T-helper 2 cell treated with Interferon-gamma antibody and Interleukin-4, amounts not matched to agents 5 μg/mL and 100 μg/mL, for 36 hours (primary cell): ENCODE results near the gene FAM118B.

Experiments
- DNase-seq: peaks from one replicate; pipeline ENCODE4 v3.0.0; 2021; ENCODE audit warnings: low spot score
- H3K27ac Mint-ChIP-seq: one replicate; pipeline ENCODE4 v1.8.0; 2021; ENCODE audit warnings: mild to moderate bottlenecking, mixed read lengths
- H3K27me3 Mint-ChIP-seq: one replicate; pipeline ENCODE4 v1.8.0; 2021; ENCODE audit warnings: low read depth, mixed read lengths
- H3K36me3 Mint-ChIP-seq: one replicate; pipeline ENCODE4 v1.8.0; 2021; ENCODE audit warnings: low read depth, mixed read lengths
- H3K4me1 Mint-ChIP-seq: one replicate; pipeline ENCODE4 v1.8.0; 2021; ENCODE audit warnings: low read depth, mixed read lengths
- H3K4me3 Mint-ChIP-seq: one replicate; pipeline ENCODE4 v1.8.0; 2022; ENCODE audit warnings: mild to moderate bottlenecking, moderate library complexity, mixed read lengths
- H3K9me3 Mint-ChIP-seq: one replicate; pipeline ENCODE4 v1.8.0; 2021; ENCODE audit warnings: mixed read lengths

The FAM118B gene

DNA sequence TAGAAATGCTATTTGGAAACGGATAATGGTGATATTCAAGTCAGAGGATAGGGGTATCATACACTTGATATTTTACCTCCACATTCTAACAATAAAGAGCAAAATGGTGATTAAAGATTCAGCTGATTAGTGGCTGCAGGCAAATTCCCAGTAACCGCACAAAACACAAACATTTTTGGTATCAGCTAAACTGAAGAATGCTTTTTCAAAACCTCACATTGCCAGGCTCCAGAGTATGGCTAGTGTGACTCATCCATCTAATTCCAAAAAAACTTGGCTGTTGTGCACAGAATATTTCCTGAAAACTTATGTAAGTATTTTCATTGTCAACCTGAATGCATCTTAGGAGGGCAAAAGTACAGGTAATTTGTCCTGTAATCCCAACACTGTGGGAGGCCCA, 46.2 kb downstream of the FAM118B start:
- Mint-ChIP-seq H3K36me3 (peaks cover 20% of the 10 kb centered on the region), H3K27ac (no peak overlapping the region), H3K9me3 (no peaks in the 10 kb centered on the region)

DNA sequence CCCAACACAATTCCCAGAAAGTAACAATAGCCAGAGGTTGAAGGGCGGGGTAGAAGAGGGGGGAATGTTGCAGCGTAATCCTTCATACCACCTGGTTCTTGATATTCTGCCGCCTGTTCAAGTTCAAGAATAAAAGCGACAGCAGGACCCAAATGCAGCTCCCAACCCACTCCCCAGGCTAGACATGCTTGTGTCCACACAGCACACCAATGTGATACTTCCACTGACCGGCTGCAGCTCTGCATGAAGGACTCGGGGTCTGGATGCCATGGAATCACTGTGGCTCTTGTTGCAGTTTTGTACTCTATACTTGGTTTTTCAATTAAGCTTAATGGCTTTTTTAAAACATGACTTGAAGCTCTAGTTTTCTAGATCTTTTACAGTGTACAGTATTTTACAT, 50.6 kb downstream of the FAM118B start:
- H3K9me3 Mint-ChIP-seq: no peaks in the 10 kb centered on the region
- H3K27ac Mint-ChIP-seq: no peak overlapping the region
- H3K4me1 Mint-ChIP-seq: peaks cover 3% of the 10 kb centered on the region
- H3K4me3 Mint-ChIP-seq: no peak overlapping the region
- no peaks in the 10 kb centered on the region for H3K27me3 Mint-ChIP-seq
- peaks cover 54% of the 10 kb centered on the region for H3K36me3 Mint-ChIP-seq
- no peak for DNase-seq

More for the DNA sequence above, 46.2 kb downstream of the FAM118B start:
- no peak for DNase-seq
- Mint-ChIP-seq H3K4me3 (no peak overlapping the region), H3K4me1 (no peaks in the 10 kb centered on the region), H3K27me3 (no peaks in the 10 kb centered on the region)

DNA sequence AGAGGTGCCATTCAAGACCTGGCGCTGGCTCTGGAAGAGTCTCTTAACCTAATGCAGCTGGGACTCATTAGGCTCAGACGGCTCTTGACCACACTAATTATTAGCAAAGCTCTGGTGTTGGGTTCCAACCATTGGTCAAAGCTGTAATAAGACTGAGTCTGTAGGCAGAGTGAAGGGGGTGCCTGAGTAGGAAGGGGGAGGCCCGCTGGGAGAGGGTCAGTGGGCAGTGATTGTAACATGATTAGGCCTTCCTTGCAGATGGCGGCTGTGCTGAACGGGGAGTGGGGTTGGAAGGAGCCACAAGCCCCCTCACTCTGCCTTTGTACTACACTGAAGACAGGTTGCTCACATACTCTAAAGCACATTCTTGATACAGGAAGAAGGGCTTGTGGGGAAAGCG, 51.9 kb downstream of the FAM118B start:
- H3K9me3 Mint-ChIP-seq: no peaks in the 10 kb centered on the region
- H3K36me3 Mint-ChIP-seq: peaks cover 63% of the 10 kb centered on the region
- H3K27ac Mint-ChIP-seq: no peak overlapping the region

DNA sequence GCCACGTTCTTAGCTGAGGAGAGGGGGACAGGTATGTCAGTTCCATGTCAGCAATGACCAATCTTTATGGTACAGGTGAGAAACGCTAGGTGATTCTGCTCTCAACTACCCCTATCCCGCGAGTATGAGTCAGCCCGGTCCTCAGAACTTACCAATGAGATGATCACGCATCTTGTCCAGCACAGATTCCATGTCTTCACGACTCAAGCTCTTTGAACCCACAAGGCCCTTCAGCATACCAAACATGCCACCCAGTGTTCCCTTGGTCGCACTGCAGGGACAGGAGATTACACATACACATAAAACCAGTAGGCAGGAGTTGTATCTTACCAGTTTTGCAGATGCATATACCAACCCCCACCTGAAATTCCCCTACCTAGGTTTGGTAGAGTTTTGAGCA, 54.2 kb downstream of the FAM118B start:
- H3K27ac Mint-ChIP-seq: no peak overlapping the region
- H3K4me1 Mint-ChIP-seq: peaks cover 20% of the 10 kb centered on the region
- H3K4me3 Mint-ChIP-seq: no peak overlapping the region
- no peaks in the 10 kb centered on the region for H3K27me3 Mint-ChIP-seq
- H3K9me3 Mint-ChIP-seq: no peaks in the 10 kb centered on the region
- peaks cover 62% of the 10 kb centered on the region for H3K36me3 Mint-ChIP-seq
- DNase-seq: no peak

More for the DNA sequence above, 51.9 kb downstream of the FAM118B start:
- H3K4me3 Mint-ChIP-seq: no peak overlapping the region
- H3K4me1 Mint-ChIP-seq: peaks cover 7% of the 10 kb centered on the region
- DNase-seq: no peak
- no peaks in the 10 kb centered on the region for H3K27me3 Mint-ChIP-seq

DNA sequence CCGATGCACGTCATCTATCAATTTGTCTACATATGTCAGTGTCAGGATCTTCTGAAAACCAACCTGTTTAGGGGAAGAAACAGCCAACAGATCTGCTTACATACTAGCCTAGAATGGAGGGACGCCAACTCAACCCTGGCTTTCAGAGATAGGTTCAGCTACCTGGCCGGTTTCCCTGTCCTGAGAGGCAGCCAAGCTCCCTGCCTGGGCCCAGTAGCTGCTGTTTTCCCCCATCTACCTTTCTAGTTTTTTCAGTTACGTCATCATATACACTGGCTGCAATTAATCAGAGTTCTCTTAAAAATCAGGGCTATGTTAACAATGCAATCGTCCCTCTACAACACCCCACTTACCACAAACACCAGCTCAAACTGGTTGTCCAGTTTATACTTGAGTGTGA, 56.1 kb downstream of the FAM118B start:
- H3K36me3 Mint-ChIP-seq: peaks cover 59% of the 10 kb centered on the region
- no peaks in the 10 kb centered on the region for H3K27me3 Mint-ChIP-seq
- H3K4me1 Mint-ChIP-seq: peaks cover 20% of the 10 kb centered on the region
- peak overlapping the region; percentile 98 for H3K27ac Mint-ChIP-seq
- DNase-seq: no peak
- no peaks in the 10 kb centered on the region for H3K9me3 Mint-ChIP-seq
- H3K4me3 Mint-ChIP-seq: peak overlapping the region; percentile 98

DNA sequence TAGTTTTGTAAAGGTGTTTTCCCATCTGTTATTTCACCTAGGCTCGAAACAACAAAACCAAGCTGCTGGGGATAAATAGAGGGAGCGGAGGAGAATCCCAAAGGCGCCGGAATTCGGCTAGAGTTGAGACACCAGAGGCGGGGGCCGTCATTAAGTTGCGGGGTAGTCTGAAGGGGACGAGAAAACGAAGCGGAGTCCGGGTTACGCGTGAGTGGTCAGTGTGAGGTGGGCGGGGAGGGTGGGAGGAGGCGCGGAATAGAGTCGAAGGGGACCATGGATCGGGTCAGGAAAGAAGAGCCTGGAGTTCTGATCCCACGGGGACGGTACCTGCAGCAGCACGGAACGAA, 56.8 kb downstream of the FAM118B start:
- Mint-ChIP-seq H3K27ac (peak overlapping the region; percentile 98), H3K4me1 (peaks cover 20% of the 10 kb centered on the region), H3K27me3 (no peaks in the 10 kb centered on the region), H3K4me3 (peak overlapping the region; percentile 98), H3K36me3 (peaks cover 56% of the 10 kb centered on the region), H3K9me3 (no peaks in the 10 kb centered on the region)
- no peak for DNase-seq

DNA sequence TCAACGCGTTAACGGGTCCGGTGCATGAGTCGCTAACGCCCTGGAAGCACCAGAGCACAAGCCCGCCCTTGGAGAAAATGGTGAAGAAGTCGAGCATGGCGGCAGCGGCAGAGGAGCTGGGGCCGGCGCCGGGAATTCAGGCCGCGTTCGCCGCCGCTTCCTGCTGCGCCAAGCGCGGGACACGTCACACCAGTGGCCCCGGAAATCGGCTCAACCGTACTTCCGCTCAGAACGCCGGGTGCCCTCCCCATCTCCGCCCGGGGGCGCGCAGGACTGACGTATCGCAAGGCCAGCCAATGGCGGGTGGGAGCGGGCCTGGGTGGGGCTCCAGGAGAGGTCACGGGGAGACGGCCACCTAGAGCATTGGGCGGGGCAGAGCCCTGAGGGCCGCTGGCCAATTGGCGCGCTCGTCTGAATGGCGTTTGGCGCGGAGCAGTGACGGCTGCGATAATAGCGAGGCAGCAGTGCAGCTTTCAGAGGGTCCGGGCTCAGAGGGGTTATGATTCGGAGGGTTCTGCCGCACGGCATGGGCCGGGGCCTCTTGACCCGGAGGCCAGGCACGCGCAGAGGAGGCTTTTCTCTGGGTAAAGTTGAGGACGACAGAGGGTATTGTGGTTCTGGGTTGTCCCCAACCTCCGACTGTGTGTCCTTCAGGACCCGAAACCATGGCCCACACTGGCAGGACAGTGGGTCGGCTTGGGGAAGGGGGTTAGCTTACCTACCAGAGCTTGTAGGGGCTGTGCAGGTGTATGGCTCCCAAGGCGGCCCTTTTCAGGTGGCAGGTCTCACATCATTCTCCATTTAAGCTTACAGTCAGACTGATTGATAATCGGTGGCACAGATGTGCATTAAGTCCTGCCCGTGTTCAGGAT, 57.4 kb downstream of the FAM118B start, which contains the start of the genes FOXRED1 and SRPRA:
Gene FOXRED1 (plus strand): TSS at position 447 of the 872 bp plus-strand sequence. CDS start 53 bp downstream, at position 500.
Gene SRPRA (minus strand): TSS at position 188 of the 872 bp plus-strand sequence. CDS start 91 bp downstream, at position 97.
- H3K27me3 Mint-ChIP-seq: no peaks in the 10 kb centered on the region
- H3K27ac Mint-ChIP-seq: peak within 1 kb of the TSS; percentile 98
- peak; percentile 100 for DNase-seq
- peaks cover 20% of the 10 kb centered on the region for H3K4me1 Mint-ChIP-seq
- peak within 1 kb of the TSS; percentile 98 for H3K4me3 Mint-ChIP-seq
- H3K9me3 Mint-ChIP-seq: no peaks in the 10 kb centered on the region
- peaks cover 51% of the 10 kb centered on the region for H3K36me3 Mint-ChIP-seq

DNA sequence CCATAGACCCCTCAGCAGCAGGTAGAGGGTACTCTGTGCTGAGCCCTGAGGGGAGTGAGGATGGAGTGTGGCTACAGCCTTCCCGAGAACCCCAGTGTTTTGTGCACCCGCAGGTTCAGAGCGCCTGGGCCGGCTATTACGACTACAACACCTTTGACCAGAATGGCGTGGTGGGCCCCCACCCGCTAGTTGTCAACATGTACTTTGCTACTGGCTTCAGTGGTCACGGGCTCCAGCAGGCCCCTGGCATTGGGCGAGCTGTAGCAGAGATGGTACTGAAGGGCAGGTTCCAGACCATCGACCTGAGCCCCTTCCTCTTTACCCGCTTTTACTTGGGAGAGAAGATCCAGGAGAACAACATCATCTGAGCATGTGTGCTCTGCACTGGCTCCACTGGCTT, 65.7 kb downstream of the FAM118B start:
- Mint-ChIP-seq H3K9me3 (no peaks in the 10 kb centered on the region), H3K4me1 (peaks cover 22% of the 10 kb centered on the region), H3K27ac (peak overlapping the region; percentile 41), H3K4me3 (no peak overlapping the region), H3K27me3 (no peaks in the 10 kb centered on the region), H3K36me3 (peaks cover 40% of the 10 kb centered on the region)
- no peak for DNase-seq

DNA sequence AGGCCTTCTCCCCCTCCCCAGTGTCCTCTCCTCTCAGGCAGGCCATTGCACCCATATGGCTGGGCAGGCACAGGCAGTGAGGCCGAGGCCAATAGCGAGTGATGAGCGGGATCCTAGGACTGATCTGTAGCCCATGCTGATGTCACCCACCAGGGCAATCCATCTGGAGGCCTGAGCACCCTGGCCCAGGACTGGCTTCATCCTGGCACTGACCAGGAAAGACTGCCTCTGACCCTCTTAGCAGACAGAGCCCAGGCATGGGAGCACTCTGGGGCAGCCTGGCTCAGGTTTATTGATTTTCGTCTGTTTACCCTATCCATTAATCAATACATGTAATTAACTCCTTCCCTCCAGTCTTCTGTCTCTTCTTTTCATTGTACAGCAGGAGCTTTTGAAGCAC, 66.2 kb downstream of the FAM118B start:
- Mint-ChIP-seq H3K4me1 (peaks cover 25% of the 10 kb centered on the region), H3K4me3 (no peak overlapping the region), H3K9me3 (no peaks in the 10 kb centered on the region), H3K27ac (peak overlapping the region; percentile 41), H3K27me3 (no peaks in the 10 kb centered on the region), H3K36me3 (peaks cover 40% of the 10 kb centered on the region)
- DNase-seq: no peak

DNA sequence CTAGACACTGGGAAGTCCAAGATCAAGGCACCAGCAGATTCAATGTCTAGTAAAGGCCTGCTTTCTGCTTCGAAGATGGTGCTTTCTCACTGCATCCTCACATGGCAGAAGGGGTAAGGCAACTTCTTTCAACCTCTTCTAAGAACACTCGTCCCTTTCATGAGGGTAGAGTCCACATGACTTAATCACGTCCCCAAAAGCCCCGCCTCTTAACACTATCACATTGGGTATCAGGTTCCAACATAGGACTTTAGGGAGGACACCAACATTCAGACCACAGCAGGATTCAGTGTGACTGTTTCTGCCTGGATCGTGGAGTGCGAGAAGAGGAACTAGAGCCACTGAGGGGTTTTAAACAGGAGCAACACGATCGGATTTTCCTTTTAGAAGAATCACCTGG, 67.6 kb downstream of the FAM118B start:
- no peak for DNase-seq
- Mint-ChIP-seq H3K36me3 (peaks cover 34% of the 10 kb centered on the region), H3K4me1 (peaks cover 27% of the 10 kb centered on the region), H3K4me3 (no peak overlapping the region), H3K27ac (no peak overlapping the region), H3K27me3 (no peaks in the 10 kb centered on the region), H3K9me3 (no peaks in the 10 kb centered on the region)

DNA sequence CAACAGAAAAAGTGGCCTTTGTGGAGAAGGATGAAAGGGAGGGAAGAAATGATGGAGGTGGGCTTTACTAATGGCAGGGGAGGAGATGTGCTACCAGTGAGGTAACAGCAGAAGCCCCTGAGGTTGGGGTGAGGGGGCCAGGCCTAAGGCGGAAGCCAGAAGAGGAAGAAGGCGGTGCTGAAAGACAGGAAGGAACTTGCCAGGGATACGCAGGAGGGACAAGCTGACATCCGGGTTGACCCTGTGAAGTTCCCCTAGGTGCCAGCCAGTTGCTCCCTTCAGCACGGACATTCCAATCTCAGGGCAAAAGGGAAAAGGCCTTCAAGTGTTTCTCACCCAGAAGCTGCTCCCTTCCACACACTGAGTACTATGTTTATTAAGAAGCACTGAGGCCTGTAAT, 69.0 kb downstream of the FAM118B start:
- Mint-ChIP-seq H3K4me3 (peak overlapping the region; percentile 8), H3K9me3 (no peaks in the 10 kb centered on the region), H3K4me1 (peaks cover 36% of the 10 kb centered on the region), H3K27me3 (no peaks in the 10 kb centered on the region), H3K36me3 (peaks cover 22% of the 10 kb centered on the region), H3K27ac (peak overlapping the region; percentile 35)
- DNase-seq: no peak

DNA sequence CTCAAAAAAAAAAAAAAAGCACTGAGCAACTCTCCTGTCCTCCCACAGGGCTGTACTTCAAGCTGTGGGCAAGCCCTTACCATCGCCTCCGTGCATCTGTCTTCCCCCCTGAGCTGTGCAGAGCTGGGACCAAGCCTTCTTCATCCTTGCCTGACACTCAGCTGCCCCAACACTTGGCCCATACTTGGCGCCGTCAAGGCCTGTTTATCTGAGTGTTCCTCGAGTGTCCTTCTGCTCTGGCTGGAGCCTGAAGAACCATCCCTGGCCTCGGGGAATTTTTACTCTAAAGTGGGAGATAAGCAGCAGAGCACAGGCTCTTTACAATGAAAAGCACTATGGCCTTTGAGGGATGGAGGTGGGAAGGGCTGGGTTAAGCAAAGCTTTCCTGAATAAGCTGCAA, 69.7 kb downstream of the FAM118B start:
- H3K36me3 Mint-ChIP-seq: peaks cover 18% of the 10 kb centered on the region
- peaks cover 36% of the 10 kb centered on the region for H3K4me1 Mint-ChIP-seq
- no peak for DNase-seq
- H3K9me3 Mint-ChIP-seq: no peaks in the 10 kb centered on the region
- peak overlapping the region; percentile 93 for H3K4me3 Mint-ChIP-seq
- H3K27me3 Mint-ChIP-seq: no peaks in the 10 kb centered on the region
- peak overlapping the region; percentile 71 for H3K27ac Mint-ChIP-seq

DNA sequence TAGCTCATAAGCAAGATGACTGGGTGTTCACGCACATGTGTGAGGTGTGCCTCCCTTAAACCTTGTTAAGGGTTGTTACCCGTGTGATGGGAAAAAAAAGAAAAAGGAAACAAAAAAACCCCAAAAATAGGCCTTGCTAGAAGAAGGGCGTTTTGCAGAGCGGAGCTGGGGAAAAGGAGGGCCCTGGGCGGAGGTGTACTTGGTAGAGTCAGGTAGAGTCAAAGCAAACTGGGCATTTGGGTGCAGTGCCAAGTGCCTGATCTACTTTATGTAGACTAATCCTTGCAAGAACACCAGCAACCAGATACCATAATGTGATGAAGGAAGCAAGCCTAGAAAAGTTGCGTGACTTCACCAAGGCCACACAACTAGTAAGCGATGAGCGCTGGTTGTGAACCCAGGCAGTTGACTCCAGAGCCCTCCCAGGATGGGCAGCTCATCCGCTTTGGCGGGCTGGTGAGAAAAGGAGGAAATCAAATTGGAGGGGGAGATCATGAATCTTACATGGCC, 70.1 kb downstream of the FAM118B start:
- H3K4me3 Mint-ChIP-seq: peak overlapping the region; percentile 93
- H3K27ac Mint-ChIP-seq: peak overlapping the region; percentile 82
- H3K36me3 Mint-ChIP-seq: peaks cover 19% of the 10 kb centered on the region
- H3K9me3 Mint-ChIP-seq: no peaks in the 10 kb centered on the region
- H3K27me3 Mint-ChIP-seq: no peaks in the 10 kb centered on the region
- DNase-seq: no peak
- peaks cover 36% of the 10 kb centered on the region for H3K4me1 Mint-ChIP-seq

DNA sequence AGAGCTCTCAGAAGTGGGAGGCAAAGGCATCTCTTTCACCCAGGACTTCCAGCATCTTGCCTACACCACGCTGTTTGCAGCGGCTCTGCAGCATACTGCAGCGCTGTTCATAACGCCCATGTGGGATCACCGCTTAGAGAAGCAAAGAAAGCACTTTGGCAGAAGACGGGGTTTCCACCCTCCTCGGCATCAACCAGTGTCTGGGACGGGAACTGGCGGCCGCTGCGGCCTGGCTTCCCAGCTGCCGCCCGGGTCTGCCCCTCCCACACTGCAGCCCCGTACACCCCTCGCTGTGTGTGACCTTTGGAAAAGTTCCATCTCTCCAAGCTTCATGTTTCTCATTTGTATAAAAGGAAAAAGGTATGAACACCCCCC, 70.8 kb downstream of the FAM118B start:
- Mint-ChIP-seq H3K4me1 (peaks cover 36% of the 10 kb centered on the region), H3K36me3 (peaks cover 16% of the 10 kb centered on the region)

More for the DNA sequence above, 70.8 kb downstream of the FAM118B start:
- Mint-ChIP-seq H3K27me3 (no peaks in the 10 kb centered on the region), H3K27ac (peak overlapping the region; percentile 87), H3K4me3 (peak overlapping the region; percentile 93), H3K9me3 (no peaks in the 10 kb centered on the region)
- DNase-seq: no peak
